ENCODE data around the gene ITGAD.
"Not testable (repeated sequence)": the region's sequence is repeated elsewhere in the genome, so short reads cannot be mapped to it uniquely, and the experiment has no call there.

ITGAD gene

GRCh38 chr16:31429796-31430195 lies 36.7 kb downstream of the ITGAD start:
- DNase-seq (ENCODE audit: low spot score): no peak

- DNase-seq (ENCODE audit: low spot score): no peak
Observed at GRCh38 chr16:31430380-31431052, 37.4 kb downstream of the ITGAD start.

DNA sequence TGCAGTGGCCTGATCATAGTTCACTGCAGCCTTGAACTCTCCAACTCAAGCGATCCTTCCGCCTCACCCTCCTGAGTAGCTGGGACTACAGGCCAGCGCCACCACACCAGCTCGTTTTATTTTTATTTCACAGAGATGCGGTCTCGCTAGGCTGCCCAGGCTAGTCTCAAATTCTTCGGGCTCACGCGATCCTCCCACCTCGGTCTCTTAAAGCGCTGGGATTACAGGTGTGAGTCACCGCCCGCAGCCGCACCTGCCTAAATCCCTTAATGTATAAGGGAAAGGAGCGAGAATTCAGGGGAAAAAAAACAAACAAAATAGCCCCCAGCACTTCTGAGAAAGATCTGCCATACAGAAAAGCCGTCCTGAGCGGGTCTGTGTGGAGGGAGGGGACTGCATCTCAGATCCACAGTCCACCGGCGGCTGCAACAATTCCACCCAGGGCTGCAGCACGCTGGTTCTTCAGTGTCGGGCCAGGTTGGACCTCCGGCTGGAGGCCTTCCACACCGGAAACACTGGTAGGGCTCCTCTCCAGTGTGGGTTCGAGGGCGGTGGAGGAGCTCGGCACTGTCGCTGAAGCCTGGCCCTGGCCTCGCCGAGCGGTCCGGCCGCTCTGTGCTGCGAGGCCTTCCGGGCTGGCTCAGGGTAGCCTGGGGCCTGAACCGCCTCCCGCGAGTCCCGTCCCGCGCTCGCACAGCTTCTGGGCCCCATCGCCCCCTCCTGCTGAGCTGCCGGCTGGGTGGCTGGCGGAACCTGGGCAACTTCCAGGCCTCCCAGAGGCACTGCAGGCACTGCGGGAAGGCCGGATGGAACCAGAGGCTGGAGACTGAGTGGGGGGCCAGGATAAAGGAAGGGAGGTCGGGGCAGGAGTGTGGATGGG lies 42.4 kb downstream of the ITGAD start:
- DNase-seq (ENCODE audit: low spot score): no peak

GRCh38 chr16:31436221-31437045 lies 43.3 kb downstream of the ITGAD start:
- DNase-seq (ENCODE audit: low spot score): no peak

- no peak for DNase-seq (ENCODE audit: low spot score)
Observed at GRCh38 chr16:31438414-31438813, 45.3 kb downstream of the ITGAD start.

DNA sequence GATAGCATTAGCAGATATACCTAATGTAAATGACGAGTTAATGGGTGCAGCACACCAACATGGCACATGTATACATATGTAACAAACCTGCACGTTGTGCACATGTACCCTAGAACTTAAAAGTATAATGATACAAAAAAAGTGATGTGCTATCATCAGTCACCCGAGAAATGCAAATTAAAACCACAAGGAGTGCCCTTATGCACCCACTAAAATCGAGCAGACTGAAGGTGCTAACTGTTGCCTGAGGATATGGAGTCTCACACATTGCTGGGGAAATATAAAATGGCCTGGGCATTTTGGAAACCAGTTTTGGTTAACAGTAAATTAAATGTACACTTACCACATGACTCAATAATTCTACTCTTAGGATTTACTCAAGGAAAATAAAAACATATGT lies 45.9 kb downstream of the ITGAD start:
- not testable (repeated sequence) for DNase-seq (ENCODE audit: low spot score)

GRCh38 chr16:31439519-31439918 lies 46.4 kb downstream of the ITGAD start:
- no peak for DNase-seq (ENCODE audit: low spot score)

DNA sequence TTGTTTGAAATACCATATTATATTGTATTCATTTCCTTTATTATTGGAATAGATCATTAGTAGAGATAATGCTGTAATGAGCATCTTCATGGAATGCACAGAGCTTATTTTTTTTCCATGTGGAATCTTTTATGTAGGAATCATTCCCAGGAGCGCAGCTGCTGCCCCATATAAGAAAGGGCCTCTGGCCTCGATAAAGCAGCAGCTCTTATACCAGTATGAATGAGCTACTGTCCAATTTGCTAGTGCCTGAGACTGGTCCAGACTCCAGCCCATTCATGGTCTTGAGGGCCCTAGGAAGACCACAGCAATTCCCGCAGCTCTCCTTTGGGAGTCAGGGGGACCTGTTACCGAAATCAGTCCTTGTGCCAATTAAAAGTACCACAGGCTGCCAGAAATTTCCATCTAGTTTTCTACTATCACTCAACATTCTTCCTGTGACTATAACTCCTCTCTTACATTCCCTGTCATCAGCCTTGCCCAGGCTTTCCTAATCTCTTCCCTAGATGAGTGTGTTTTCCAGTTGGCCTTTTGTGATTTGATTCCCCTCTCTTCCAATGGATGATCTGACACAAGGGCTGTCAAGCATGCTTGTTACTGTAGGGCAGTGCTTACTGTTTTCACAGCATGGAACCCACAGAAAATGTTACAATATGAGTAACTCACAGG lies 47.5 kb downstream of the ITGAD start:
- no peak for DNase-seq (ENCODE audit: low spot score)

DNA sequence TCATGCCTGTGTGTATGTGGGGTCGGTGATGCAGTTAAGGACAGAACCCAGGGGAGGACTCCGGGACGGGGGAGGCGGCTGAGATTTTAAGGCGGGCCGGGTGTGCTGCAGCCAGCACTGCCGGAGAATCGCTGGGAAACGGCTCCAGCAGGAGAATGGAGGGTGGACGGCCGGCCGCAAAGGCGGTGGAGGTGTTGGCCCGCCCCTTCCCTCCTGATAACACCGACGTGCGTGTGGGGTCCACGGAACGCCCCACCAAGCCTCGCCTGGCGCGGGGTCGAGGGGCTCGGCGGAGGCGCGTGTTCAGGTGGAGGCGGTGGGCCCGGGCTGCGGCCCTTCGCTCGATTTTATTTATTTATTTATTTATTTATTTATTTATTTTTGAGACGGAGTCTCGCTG lies 48.8 kb downstream of the ITGAD start:
- no peak for DNase-seq (ENCODE audit: low spot score)

DNA sequence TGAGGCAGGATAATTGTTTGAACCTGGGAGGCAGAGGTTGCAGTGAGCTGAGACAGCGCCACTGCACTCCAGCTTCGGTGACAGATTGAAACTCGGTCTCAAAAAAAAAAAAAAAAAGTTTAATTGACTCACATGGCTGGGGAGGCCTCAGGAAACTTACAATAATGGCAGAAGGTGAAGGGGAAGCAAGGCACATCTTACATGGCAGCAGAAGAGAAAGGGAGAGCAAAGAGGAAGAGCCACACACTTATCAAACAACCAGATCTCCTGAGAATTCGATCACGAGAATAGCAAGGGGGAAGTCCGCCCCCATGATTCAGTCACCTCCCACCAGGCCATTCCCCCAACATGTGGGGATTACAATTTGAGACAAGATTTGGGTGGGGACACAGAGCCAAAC lies 52.8 kb downstream of the ITGAD start:
- not testable (repeated sequence) for DNase-seq (ENCODE audit: low spot score)

DNA sequence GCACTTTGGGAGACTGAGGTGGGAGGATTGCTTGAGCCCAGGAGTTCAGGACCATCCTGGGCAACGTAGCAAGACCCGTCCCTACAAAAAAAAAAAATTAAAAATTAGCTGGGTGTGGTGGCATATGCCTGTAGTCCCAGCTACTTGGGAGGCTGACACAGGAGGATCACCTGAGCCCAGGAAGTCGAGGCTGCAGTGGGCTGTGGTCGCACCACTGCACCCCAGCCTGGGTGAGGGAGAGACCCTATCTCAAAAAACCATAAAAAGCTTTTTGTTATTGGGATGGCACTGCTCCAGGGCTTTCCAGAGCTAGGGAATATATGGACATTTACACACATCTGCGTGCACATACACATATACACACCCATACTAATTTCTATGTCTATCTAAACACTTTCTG lies 58.1 kb downstream of the ITGAD start:
- DNase-seq (ENCODE audit: low spot score): no peak

- no peak for DNase-seq (ENCODE audit: low spot score)
Observed at GRCh38 chr16:31451681-31452351, 58.7 kb downstream of the ITGAD start.

DNA sequence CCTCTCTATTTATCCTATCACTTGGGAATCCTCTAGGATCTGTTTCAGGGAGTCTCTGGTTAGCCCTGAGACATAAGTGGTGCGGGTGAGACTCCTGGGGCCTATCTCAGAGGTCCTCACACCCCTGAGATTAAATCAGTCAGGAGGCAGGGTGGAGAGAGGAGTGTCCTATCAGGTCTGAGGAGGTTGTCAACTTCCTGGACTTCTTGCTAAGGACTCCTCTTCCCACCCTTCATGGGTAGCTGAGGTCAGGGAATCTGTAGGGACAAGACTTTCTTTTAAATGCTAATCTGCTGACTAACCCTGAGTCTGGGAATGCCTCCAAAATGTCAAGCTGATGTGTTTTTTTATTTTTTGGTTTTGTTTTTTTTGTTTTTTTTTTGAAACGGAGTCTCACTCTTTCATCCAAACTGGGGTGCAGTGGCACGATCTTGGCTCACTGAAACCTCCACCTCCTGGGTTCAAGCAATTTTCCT lies 59.5 kb downstream of the ITGAD start:
- DNase-seq (ENCODE audit: low spot score): no peak

DNA sequence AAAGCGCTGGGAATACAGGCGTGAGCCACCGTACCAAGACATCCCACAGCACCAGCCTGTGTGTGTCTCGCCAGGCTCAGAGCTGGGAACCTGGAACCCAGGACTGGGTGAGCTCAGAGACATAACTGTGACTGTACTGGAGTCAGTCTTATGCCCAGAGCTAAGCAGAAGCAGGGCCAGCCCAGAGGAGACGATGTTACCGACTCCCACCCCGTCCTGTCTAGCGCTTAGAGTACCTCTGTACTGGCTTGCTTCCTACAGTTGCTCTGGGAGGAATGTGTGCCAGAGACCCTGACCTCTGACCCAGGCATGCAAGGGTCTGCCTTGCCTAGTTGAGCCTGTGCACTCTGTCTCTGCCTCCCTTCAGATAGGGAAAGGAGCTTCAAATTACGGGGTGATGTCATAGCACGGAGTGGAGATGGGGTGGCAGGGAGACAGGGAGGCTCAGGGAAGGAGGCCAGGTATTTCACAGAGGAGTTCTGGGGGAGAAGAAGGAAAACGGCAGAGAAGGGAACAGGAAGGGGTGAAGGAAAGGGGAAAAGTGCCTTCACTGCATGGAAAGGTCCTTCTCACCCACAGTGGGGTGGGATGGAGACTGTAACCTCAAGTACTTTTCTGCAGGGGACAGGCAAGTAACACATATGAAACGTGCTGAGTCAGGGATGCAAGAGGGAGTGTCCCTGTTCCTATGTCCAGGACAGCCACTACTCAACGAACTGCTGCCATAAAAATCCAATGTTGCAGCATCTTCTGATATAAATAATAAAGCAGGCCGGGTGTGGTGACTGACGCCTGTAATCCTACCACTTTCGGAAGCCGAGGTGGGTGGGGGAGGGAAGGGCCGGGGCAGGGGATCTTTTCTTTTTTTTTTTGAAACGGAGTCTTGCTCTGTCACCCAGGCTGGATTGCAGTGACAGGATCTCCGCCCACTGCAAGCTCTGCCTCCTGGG lies 60.4 kb downstream of the ITGAD start:
- DNase-seq (ENCODE audit: low spot score): no peak

DNA sequence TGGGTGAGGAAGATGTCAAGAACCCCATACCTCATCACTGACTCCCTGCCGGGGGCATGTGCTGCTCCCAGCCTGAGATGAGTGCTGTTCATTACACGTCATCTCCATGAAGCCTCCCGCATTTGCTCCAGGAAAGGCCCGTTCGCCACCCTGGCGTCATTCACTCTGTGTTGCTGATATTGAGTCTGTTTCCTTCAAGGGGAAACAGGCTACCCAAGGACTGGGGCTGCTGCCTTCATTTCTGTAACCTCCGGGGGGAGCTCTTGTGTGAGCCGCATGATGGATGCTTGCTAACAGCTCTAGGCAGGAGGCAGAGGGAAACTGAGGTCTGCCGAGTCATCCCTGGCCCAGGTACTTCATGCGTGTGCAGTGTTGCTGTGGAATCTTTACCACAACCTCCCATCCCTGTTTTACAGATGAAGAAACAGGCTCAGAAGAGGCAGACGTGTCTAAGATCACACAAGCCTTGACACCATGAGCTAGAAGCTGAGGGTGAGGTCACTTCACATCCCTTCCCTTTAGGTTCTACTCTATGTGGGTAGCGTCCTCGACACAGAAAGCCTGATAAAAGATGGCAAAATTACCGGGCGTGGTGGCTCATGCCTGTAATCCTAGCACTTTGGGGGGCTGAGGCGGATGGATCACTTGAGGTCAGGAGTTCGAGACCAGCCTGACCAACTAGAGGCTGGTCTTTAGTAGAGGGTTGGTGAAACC lies 62.6 kb downstream of the ITGAD start:
- peak; percentile 25 for DNase-seq (ENCODE audit: low spot score)

DNA sequence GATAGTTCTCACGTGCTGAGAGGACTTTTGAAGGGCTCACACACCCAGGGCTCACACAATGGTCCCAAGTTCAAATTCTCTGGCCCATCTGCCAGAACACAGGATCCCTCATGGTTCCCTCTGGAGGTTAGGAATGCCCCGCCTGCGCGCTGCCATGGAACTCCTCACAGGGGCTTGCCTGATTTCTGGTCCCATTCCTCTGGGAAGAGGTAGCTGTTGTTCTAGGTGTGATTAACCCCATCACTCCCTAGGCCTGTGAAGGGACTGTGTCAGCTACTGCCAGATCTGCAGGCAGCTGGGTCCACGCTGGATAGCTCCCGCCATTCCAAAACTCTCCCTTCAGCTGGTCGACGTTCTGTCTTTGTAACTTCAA lies 63.8 kb downstream of the ITGAD start:
- no peak for DNase-seq (ENCODE audit: low spot score)

GRCh38 chr16:31458073-31458843 lies 65.1 kb downstream of the ITGAD start:
- peak; percentile 48 for DNase-seq (ENCODE audit: low spot score)

DNA sequence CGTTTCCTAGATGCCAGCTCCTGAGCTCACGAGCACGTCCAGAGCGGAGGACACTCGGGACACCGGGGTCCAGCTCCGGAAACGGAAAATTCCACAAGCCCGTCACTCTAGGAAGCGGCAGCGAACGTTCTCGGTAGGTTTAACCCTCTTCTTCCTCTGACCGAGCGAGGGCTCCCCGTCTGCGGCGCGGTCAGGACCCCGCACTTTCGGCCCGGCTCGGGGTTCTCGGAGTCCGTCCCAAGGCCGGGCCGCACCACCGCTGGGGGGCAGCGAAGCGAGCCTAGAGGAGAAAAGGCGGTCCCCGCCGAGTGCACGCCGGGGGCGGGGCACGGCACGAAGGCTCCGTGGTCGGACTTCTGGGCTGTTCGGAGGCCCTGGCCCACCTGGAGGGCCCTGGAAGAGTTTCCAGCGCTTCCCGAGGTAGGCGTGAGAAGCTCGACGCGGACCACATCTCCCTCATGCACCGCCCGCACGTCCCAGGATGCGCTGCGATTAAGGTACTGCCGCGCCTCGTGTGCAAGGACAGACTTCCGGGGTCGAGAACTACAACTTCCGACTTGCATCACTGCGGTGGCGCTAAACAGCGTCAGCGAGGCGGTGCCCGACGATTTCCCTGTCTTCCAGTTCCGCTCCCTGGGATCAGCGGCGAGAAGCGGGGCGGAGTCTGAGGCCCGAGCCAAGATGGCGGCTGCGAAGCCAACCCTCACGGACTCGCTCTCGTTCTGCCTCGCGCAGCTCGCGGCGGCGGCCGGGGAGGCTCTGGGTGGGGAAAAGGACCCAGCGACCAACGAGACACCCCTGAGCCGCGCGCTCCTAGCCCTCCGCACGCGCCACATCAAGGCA lies 65.9 kb downstream of the ITGAD start, which contains the start of gene ARMC5:
ARMC5 (plus strand) TSS at position 658 of the 843 bp plus-strand sequence; CDS start at position 682, 24 bp downstream.
- DNase-seq (ENCODE audit: low spot score): peak; percentile 97

All from CD4-positive, alpha-beta T cell treated with Interleukin-15 for 4 hours (primary cell).